GM23338 (cell line): ENCODE results near the gene PSPN. TPM values are rescaled to one million over a fixed set of nuclear protein-coding genes. Genes with fewer than 3 reads are reported as not detected.

Experiments
- ETS1 ChIP-seq: IDR thresholded peaks from 2 replicates; pipeline ENCODE4 v1.6.1; 2016; ENCODE audit warnings: antibody characterized with exemption
- EZH2 ChIP-seq: fragments of 200-600 bp; sonication (generic); IDR thresholded peaks from one replicate; pipeline ENCODE4 v1.8.0; 2017; ENCODE audit warnings: antibody characterized with exemption, mild to moderate bottlenecking, low read depth; ENCODE audit not compliant: unreplicated experiment
- EZH2phosphoT487 ChIP-seq: fragments of 200-600 bp; sonication (generic); IDR thresholded peaks from one replicate; pipeline ENCODE4 v1.8.1; 2018; ENCODE audit warnings: antibody characterized with exemption; ENCODE audit not compliant: unreplicated experiment
- POLR2AphosphoS5 ChIP-seq: IDR thresholded peaks from 2 replicates; pipeline ENCODE4 v1.6.1; 2016; ENCODE audit warnings: antibody characterized with exemption, low read depth
- REST ChIP-seq: IDR thresholded peaks from one replicate; pipeline ENCODE4 v1.6.1; 2018; ENCODE audit warnings: antibody characterized with exemption; ENCODE audit not compliant: unreplicated experiment
- ZNF114 ChIP-seq: fragments of 250-450 bp; sonication (Bioruptor Pico); IDR thresholded peaks from 2 replicates; pipeline ENCODE4 v1.5.0; 2020; ENCODE audit warnings: mild to moderate bottlenecking, moderate library complexity
- ZNF462 ChIP-seq: fragments of 250-450 bp; sonication (Bioruptor Pico); IDR thresholded peaks from 2 replicates; pipeline ENCODE4 v1.5.0; 2020; ENCODE audit warnings: mild to moderate bottlenecking, moderate library complexity
- polyA plus RNA-seq: library from polyadenylated mRNA; unstranded; fragments of >200 nt; fragmentation: Nextera tagmentation; extraction: Ambion mirVana; gene quantifications from 2 replicates; pipeline ENCODE4 v1.2.1, GENCODE V29; 2016
- total RNA-seq: library from RNA; depleted of rRNA; stranded (reverse); fragments of >200 nt; shearing (Covaris generic); gene quantifications from 2 replicates; pipeline ENCODE4 v1.2.3, GENCODE V29; 2014

The PSPN gene
- total and polyA plus RNA-seq, 2 experiments from 2014 or later, result 0.82 to 1.2 TPM

GRCh38 chr19:6378041-6378440, 2.3 kb upstream of the PSPN start (continued):
- TF ChIP-seq ZNF462 (CRISPR knock-in tag) (no peak), ETS1 (no peak), POLR2AphosphoS5 (no peak), REST (no peak), EZH2 (no peak), EZH2phosphoT487 (no peak), ZNF114 (CRISPR knock-in tag) (no peak)
